ENCODE measurements around the gene NMT1. TPM values are rescaled to one million over a fixed set of nuclear protein-coding genes. Genes with fewer than 3 reads are reported as not detected.

Gene NMT1
- total and polyA plus RNA-seq, 2 of the 13 experiments (the other 11 are each of a cell fraction or from before 2014, with no cell fraction given) = 75.7 to 142 TPM

DNA sequence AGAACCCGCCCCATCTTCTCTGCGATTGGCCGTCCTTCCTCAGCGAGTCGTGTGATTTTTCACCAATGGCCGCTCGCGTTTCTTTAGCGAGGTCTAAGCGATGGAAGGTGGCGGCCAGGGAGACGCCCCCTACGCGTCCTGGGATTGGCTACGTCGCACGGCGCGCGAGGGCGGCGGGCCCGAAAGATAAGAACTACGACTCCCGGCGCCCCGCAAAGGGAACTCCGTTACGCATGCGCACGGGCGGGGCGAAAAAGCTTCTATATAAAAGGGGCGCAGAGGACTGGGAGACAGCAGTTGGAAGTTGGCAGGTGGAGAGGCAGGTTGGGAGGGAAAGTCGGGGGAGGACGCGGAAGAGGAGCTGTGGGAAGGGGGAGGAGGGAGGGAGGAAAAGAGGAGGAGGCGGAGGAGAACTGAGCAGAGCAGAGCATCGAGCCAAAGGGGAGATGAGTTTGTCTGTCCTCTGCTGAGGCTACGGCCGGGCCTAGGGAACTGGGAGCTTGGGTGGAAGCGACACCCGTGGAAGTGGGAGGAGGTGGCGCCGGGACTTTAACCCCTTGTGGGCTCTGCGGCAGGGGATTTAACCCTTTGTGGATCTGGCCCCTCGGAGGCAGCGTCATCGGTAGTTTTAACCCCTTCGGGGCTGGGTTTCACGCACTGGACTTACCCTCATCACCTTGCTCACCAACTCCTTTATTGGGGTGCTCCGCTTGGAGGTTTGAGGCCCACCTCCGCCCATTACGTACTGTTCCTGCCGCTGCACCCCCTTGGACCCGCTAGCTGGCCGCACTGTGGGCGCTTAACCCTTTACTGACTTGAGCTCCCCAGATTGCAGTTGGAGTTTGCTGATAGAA, 87.3 kb downstream of the NMT1 start, which contains the start of gene HEXIM1 (continued):
- TF ChIP-seq MXI1 (IDR thresholded peaks at IDR 0.05; ENCODE audit: borderline replicate concordance, low read depth, low read length) = peak; percentile 86; the same call in 2 of the 3 replicates
- peak; percentile 90 for TF ChIP-seq CCAR2 (optimal IDR thresholded peaks at IDR 0.05; ENCODE audit: low read depth, low read length)
- peak; percentile 85 for TF ChIP-seq SOX13 (IDR thresholded peaks at IDR 0.05)
- peak; percentile 57 to 100 for TF ChIP-seq SOX13 (CRISPR knock-in tag; conservative IDR thresholded peaks at IDR 0.05 in 1 of 2, IDR thresholded peaks at IDR 0.05 in 1 of 2)
- TF ChIP-seq TOPORS (CRISPR knock-in tag; IDR thresholded peaks at IDR 0.05) = no peak
- peak; percentile 85 for TF ChIP-seq CREB1 (IDR thresholded peaks at IDR 0.05)
- TF ChIP-seq CREB1 (CRISPR knock-in tag; IDR thresholded peaks at IDR 0.05) = peak; percentile 93
- TF ChIP-seq MBNL3 (CRISPR knock-in tag; conservative IDR thresholded peaks at IDR 0.05) = no peak
- peak; percentile 59 for TF ChIP-seq MNT (IDR thresholded peaks at IDR 0.05)
- TF ChIP-seq NPAS2 (CRISPR knock-in tag; IDR thresholded peaks at IDR 0.05; ENCODE audit: borderline replicate concordance) = no peak
- TF ChIP-seq, protein P1, sequence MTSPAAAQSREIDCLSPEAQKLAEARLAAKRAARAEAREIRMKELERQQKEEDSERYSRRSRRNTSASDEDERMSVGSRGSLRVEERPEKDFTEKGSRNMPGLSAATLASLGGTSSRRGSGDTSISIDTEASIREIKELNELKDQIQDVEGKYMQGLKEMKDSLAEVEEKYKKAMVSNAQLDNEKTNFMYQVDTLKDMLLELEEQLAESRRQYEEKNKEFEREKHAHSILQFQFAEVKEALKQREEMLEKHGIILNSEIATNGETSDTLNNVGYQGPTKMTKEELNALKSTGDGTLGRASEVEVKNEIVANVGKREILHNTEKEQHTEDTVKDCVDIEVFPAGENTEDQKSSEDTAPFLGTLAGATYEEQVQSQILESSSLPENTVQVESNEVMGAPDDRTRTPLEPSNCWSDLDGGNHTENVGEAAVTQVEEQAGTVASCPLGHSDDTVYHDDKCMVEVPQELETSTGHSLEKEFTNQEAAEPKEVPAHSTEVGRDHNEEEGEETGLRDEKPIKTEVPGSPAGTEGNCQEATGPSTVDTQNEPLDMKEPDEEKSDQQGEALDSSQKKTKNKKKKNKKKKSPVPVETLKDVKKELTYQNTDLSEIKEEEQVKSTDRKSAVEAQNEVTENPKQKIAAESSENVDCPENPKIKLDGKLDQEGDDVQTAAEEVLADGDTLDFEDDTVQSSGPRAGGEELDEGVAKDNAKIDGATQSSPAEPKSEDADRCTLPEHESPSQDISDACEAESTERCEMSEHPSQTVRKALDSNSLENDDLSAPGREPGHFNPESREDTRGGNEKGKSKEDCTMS (CRISPR knock-in tag; conservative IDR thresholded peaks at IDR 0.05) = 0 out of 2 replicates have a peak, but pooled peaks have one; percentile 90
- no peak for TF ChIP-seq KLF12 (CRISPR knock-in tag; IDR thresholded peaks at IDR 0.05; ENCODE audit: borderline replicate concordance)
- TF ChIP-seq, protein P2, sequence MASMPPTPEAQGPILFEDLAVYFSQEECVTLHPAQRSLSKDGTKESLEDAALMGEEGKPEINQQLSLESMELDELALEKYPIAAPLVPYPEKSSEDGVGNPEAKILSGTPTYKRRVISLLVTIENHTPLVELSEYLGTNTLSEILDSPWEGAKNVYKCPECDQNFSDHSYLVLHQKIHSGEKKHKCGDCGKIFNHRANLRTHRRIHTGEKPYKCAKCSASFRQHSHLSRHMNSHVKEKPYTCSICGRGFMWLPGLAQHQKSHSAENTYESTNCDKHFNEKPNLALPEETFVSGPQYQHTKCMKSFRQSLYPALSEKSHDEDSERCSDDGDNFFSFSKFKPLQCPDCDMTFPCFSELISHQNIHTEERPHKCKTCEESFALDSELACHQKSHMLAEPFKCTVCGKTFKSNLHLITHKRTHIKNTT (CRISPR knock-in tag; IDR thresholded peaks at IDR 0.05) = no peak
- TF ChIP-seq AKAP8 (CRISPR knock-in tag; IDR thresholded peaks at IDR 0.05) = peak; percentile 96
- TF ChIP-seq SOX5 (CRISPR knock-in tag; IDR thresholded peaks at IDR 0.05; ENCODE audit: borderline replicate concordance) = peak; percentile 41; the same call in 1 of the 2 replicates
- TF ChIP-seq, protein P3, sequence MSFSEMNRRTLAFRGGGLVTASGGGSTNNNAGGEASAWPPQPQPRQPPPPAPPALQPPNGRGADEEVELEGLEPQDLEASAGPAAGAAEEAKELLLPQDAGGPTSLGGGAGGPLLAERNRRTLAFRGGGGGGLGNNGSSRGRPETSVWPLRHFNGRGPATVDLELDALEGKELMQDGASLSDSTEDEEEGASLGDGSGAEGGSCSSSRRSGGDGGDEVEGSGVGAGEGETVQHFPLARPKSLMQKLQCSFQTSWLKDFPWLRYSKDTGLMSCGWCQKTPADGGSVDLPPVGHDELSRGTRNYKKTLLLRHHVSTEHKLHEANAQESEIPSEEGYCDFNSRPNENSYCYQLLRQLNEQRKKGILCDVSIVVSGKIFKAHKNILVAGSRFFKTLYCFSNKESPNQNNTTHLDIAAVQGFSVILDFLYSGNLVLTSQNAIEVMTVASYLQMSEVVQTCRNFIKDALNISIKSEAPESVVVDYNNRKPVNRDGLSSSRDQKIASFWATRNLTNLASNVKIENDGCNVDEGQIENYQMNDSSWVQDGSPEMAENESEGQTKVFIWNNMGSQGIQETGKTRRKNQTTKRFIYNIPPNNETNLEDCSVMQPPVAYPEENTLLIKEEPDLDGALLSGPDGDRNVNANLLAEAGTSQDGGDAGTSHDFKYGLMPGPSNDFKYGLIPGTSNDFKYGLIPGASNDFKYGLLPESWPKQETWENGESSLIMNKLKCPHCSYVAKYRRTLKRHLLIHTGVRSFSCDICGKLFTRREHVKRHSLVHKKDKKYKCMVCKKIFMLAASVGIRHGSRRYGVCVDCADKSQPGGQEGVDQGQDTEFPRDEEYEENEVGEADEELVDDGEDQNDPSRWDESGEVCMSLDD (CRISPR knock-in tag; IDR thresholded peaks at IDR 0.05; ENCODE audit: borderline replicate concordance) = peak; percentile 23; the same call in 1 of the 2 replicates
- TF ChIP-seq E2F2 (CRISPR knock-in tag; IDR thresholded peaks at IDR 0.05; ENCODE audit: borderline replicate concordance) = no peak
- TF ChIP-seq ZKSCAN5 (CRISPR knock-in tag; IDR thresholded peaks at IDR 0.05) = peak; percentile 68; the same call in 1 of the 2 replicates
- TF ChIP-seq ZNF550 (CRISPR knock-in tag; IDR thresholded peaks at IDR 0.05; ENCODE audit: borderline replicate concordance) = peak; percentile 96; the same call in 1 of the 2 replicates

Measured in HepG2 (cell line).